Measurements from ENCODE around the gene TRPM7.

TRPM7 gene

DNA sequence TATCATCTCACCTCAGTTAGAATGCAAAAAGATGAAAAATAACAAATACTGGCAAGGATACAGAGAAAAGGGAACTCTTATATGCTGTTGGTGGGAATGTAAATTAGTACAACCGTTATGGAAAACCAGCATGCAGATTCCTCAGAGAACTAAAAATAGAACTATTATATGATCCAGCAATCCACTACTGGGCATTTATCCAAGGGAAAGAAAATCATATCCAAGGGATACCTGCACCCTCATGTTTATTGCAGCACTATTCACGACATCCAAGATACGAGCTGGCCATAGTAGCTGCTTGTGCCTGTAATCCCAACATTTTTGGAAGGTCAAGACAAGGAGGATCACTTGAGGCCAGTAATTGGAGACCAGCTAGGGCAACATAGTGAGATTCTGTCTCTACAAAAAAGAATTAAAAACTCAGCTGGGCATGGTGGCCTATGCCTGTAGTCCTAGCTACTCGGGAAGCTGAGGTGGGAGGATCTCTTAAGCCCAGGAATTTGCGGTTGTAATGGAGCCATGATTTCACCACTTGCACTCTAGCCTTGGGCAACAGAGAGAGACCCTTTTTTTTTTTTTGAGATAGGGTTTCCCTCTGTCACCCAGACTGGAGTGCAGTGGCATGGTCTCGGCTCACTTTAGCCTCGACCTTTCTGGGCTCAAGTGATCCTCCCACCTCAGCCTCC, 166.7 kb downstream of the TRPM7 start:
- TF ChIP-seq FOXM1 (IDR thresholded peaks at IDR 0.05; ENCODE audit: borderline replicate concordance, low read depth) (no peak), EP300 (IDR thresholded peaks at IDR 0.05; ENCODE audit: borderline replicate concordance) (no peak), YY1 (IDR thresholded peaks at IDR 0.05; ENCODE audit: low read depth) (no peak)
- TF ChIP-seq, protein P1, sequence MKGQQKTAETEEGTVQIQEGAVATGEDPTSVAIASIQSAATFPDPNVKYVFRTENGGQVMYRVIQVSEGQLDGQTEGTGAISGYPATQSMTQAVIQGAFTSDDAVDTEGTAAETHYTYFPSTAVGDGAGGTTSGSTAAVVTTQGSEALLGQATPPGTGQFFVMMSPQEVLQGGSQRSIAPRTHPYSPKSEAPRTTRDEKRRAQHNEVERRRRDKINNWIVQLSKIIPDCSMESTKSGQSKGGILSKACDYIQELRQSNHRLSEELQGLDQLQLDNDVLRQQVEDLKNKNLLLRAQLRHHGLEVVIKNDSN (IDR thresholded peaks at IDR 0.05): no peak
- TF ChIP-seq, protein P2, sequence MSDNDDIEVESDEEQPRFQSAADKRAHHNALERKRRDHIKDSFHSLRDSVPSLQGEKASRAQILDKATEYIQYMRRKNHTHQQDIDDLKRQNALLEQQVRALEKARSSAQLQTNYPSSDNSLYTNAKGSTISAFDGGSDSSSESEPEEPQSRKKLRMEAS (IDR thresholded peaks at IDR 0.05): no peak

DNA sequence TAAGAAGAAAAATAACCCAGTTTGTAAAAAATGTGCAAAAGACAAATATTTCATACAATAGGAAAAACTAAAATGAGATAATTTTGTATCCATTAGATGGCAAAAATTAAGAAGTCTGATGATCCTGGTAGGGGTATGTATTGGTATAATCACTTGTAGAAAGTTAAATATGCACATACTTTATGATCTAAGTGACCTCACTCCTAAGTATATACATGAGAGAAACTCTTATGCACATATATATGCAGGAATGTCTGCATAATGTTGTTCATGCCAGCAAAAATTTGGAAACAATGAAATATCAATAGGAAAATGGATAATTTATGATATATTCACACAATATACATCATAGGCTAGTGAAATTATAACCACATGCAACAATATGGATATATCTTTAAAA, 173.6 kb downstream of the TRPM7 start:
- TF ChIP-seq EGR1 (IDR thresholded peaks at IDR 0.05) (no peak), TCF12 (IDR thresholded peaks at IDR 0.05; ENCODE audit: low read depth) (no peak), TAF1 (IDR thresholded peaks at IDR 0.05; ENCODE audit: low read depth) (no peak), YY1 (IDR thresholded peaks at IDR 0.05; ENCODE audit: low read depth) (no peak), NFIC (IDR thresholded peaks at IDR 0.05) (no peak), CEBPB (IDR thresholded peaks at IDR 0.05) (no peak)
- TF ChIP-seq, protein P3, sequence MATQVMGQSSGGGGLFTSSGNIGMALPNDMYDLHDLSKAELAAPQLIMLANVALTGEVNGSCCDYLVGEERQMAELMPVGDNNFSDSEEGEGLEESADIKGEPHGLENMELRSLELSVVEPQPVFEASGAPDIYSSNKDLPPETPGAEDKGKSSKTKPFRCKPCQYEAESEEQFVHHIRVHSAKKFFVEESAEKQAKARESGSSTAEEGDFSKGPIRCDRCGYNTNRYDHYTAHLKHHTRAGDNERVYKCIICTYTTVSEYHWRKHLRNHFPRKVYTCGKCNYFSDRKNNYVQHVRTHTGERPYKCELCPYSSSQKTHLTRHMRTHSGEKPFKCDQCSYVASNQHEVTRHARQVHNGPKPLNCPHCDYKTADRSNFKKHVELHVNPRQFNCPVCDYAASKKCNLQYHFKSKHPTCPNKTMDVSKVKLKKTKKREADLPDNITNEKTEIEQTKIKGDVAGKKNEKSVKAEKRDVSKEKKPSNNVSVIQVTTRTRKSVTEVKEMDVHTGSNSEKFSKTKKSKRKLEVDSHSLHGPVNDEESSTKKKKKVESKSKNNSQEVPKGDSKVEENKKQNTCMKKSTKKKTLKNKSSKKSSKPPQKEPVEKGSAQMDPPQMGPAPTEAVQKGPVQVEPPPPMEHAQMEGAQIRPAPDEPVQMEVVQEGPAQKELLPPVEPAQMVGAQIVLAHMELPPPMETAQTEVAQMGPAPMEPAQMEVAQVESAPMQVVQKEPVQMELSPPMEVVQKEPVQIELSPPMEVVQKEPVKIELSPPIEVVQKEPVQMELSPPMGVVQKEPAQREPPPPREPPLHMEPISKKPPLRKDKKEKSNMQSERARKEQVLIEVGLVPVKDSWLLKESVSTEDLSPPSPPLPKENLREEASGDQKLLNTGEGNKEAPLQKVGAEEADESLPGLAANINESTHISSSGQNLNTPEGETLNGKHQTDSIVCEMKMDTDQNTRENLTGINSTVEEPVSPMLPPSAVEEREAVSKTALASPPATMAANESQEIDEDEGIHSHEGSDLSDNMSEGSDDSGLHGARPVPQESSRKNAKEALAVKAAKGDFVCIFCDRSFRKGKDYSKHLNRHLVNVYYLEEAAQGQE (IDR thresholded peaks at IDR 0.05; ENCODE audit: low read depth): no peak
